Stimulated activated naive CD4-positive, alpha-beta T cell treated with Interleukin-2 at 50 U/mL for 16 hours (primary cell): Measurements from ENCODE around the gene EPB42.

Source experiments
- DNase-seq: peaks from one replicate; lab custom pipeline; 2025; lab: John Stamatoyannopoulos, UW

EPB42 gene

DNA sequence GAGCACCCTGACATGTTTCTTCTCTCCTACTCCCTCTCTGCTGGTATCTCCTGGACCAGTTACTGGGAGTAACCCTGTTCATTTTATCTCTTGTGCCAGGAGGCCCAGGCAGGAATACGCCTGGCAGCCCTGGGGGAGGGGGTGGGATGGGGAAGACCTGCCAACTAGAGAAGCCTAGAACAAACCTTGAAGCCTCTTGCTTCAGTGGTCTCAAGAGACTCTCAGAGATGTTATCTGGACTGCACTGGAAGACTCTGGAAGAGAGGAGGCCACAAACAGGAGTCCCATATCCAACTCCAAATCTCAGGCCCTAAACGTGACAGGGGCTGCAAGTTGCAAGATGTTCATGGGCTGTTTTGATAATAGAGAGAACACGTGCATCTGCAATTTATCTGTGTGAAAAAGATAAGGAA, at the start of gene EPB42:
Gene EPB42, minus strand, starts transcription at position 28 of the 413 bp plus-strand sequence. CDS start 193 bp downstream, outside the sequence.
- DNase-seq = no peak

DNA sequence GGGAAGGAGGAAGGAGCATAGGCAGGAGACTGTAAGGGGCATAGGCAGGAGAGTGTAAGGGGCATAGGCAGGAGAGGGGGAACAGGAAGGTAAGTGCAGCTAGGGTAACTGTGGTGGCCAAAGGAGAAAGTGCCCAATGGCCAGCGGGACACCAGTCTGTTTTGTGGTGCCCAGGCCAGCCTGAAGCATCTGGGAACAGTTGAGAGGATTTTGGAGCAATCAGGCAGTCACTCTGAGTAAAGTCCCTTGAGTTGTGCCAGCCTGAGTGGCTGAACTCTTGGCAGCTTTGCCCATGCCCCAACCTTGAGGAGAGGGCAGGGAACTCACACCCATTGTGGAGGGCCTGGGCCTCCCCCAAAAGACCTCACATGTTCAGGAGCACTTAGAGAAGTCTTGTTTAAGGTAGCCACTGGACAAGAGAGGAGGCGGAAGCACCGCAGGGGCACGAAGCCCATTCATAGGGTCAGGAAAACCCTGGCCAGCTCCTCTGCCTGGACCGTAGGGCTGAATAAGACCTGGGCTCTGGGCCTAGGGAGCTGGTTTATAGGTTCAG, 49.4 kb upstream of the EPB42 start:
- no peak for DNase-seq

DNA sequence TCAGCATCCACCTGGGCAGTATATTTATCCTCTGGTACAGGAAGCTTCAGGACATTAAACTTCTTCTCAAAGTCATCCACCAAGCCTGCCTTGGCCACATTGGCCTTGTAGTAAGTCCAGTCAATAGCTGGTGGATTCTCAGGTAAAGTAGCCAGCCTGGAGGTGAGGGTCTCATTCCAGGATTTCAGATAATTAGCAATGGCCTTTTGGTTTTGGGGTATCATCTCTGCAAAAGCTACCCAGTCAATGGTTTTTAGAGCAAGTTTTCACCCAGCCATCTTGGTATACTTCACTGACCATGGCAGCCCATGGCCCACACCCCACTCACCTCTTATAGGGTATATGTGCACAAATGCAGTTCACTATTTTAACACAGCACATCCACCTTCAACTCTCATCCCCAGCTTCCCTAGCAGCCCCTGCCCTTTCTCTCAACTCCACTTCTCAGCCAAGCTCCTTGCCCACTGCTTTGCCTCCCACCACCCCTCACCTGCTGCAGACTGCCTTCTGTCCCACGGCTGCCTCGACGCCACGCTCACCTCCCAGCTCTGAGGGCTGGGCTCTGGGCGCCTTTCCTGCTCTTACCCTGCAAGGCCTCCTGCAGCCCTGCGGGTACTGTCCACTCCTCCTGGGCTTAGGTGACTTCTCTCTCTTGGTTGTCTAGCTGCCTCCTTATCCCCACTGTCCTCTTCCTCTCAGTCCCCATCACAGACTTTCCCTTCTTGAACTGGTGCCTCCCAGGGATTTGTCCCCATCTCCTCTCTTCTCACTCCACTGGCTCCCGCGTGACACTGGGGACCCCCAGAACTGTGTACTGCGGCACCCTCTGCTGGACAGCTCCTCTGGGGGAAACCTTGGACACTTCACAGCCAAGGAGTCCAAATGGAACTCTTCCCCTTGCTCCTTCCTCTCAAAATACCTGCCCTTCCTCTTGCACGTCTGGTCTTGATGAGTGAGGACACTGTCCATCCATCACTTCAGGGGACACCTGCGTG, 47.6 kb upstream of the EPB42 start:
- no peak for DNase-seq

DNA sequence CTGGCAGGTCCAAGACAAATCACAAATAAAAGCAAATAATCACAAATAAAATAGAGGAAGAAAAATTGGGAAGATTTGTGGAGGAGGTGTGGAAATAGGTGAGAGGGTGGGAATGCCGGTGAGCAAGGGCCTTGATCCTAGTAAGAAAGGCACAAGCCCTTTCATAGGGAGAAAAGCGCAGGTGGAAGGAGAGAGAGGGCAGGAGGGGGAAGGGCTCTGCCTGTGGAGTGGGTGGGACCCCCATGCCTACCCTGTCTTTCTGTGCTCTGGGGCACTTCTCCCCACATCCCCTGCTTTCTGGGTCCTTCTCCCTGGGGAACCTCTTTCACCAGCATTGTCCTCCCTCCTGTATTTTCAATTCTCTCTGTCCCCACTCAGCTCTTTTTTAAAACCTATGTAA, 46.6 kb upstream of the EPB42 start:
- DNase-seq = no peak

DNA sequence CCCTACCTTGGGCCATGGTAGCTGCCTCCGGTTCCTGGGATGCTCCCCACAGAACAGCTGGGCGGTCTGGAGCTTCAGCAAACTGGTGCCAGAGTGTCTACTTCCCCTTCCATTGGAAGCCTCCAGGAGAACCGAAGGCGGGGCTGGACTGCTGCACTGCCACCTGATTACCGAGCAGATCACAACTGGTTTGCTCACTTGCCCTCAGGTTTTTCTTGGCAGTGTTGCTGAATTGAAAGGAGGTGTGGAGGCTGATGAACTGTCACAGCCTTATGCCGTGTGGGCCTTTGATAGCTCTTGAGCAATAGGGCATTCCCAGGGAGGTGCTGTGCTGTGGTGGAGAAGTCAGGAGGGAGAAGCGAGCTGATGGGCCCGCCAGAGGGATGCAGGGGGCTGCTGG, 46.0 kb upstream of the EPB42 start, which contains the start of gene TGM5:
Gene TGM5, minus strand, starts transcription at position 95 of the 400 bp plus-strand sequence. Its CDS starts 79 bp downstream, at position 16.
- DNase-seq = no peak

DNA sequence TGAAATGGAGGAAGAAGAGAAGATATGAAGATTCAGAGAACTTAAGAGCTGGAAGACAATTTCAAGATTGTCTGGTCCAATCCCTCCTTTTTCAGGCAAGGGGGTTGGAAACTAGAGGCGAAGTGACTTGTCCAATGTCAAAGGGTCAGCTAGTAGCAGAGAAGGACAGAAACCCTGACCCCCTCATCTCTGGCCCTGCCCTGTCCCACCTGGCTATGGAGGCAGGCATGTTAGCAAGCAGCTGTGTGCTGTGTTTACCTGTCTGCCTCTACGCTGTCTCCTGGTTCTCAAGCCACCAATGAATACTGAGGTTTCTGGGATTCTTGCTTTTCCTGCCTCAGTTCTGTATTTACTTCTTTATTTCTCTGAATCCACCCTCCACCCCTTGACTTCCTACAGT, 45.6 kb upstream of the EPB42 start:
- no peak for DNase-seq

DNA sequence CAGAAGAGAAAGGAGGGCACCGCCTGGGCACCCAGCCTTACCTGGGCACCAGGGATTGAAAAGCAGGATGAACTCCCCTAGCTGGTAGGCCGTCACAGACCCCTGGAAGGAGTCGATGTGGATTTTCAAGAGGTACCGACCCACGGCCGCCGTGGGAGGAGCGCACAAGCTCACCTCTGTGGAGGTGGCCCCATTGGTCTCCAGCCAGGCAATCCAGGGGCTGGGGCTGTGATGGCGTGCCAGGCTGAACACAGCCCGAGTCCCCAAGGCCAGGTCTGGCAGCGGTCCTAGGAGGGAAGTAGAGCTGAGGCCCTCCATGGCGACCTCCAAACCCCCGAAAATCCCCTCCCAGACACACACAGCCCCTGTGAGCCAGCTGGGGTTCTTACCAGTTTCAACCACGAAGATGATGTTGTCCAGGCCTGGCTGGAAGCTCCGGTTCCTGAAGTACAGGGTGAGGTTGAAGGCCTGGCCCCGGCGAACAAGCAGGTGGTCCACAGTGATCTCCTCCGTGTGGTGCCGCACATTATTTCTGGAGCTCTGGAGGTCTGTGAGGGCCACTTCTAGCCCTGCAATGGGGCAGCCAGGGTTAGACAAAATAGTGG, 39.3 kb upstream of the EPB42 start:
- no peak for DNase-seq

DNA sequence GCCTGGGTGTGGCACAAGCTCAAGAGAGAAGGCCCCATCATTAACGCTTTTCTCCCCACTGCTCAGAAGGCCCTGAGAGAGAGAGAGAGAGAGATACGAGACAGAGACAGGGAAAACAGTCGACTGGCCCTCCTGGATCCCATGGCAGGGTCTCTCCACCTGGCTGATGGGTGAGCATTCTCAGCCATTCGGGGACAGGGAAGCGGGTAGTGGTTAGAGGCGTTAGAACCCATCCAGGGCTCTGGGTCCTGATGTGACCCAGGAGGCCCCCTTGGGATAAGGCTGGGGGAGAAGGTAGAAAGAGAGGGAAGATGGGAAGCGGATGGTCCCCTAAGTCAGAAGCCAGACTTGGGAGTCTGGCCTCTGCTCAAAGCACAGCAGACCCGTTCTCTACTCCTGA, 38.0 kb upstream of the EPB42 start:
- DNase-seq = no peak

DNA sequence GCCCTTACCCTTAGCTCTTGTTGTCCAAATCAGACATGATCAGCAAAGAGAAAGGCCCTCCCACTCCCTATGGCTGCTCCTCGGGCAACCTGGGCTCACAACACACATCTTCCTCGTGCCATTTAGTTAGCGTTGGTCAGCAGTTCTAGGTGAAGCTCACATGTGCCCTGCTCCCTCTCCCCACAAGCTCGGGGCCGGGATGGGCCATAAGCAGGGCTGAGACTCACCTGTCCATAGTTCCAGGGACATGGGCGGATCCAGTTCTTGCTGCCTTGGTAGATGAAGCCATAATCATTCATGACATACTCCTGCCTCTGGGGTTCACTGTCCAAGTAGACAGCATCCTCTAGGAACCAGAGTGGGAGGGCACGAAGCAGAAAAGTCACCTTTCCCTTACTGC, 35.5 kb upstream of the EPB42 start:
- DNase-seq = no peak

DNA sequence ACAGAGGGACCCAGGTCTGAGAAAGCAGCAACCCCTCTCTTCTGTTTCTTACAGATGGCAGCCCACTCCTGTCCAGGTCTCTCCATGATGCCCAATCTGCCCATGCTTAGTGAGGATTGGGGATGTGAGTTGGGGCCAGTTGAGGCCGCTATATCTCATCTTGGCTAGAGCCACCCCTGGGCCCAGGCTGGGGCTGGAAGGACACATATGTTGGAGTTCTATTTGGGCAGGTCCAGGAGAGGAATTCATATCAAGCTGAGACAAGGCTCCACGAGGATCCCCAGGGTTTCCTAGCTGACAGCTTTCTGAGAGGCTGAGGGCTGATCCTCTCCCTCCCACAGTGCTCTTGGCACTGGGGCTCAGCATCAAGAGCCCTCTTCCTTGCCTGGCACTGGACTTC, 34.6 kb upstream of the EPB42 start:
- no peak for DNase-seq

DNA sequence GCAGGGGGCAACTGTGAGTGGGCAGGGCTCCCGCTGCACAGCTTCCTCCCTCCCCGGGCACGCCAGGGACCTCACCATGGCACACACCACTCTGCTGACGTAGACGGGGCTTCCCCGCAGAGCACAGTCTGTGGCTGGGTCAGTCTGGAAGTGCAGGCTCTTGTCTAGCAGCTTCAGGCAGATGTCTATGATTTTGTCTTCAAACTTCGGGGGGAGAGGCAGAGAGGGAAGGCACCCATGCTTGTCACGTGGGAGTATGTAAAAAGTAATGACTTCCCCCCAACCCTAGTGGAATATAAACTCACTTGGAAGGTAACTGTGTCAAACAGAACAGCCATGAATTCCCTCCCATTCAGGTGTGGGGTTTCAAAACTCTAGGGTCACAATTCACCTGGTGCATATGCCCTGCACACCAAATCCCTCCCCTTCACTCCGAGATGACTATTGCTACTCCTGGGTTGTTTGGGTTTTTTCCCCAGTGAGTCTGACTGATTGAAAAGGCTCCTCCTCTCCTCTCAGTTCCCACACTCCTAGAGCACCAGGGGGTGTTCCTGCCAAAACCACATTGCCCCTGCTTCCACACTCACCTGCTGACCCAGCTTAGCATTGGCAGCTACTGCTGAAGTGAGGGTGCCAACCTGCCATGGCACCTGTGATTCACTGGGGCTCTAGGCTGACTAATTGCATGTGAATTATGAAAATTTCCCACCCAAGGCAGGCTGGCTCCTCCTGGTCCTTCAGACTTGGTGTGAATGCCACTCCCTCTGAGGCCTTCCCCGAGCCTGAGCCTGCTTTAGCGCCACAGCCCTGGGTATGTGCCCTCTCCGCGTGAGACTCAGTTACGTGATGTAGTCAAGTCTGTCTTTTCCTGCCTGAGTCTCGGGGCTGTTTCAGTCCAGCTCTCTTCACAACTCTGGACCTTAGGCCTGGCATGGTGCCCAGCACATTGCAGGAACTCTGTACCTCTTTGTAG, 32.9 kb upstream of the EPB42 start:
- peak; percentile 5 for DNase-seq

DNA sequence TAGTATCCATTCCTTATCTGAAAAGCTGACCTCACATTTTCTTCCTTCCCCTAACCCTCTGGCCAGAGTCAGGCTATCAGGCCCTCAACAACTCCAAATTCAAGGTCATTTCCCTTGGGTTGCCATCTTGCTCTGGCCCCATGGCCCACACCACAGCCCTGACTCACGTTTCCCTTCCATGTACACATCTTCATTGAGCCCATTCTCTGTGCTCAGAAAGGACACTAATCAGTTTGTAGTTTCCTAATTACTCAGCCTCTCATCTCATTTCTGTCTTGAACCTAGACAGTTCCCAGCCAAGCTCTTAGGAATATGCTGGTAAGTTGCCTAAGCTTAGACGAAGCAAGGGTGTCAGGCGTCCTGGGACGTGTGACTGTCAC, 31.0 kb upstream of the EPB42 start:
- DNase-seq = no peak

DNA sequence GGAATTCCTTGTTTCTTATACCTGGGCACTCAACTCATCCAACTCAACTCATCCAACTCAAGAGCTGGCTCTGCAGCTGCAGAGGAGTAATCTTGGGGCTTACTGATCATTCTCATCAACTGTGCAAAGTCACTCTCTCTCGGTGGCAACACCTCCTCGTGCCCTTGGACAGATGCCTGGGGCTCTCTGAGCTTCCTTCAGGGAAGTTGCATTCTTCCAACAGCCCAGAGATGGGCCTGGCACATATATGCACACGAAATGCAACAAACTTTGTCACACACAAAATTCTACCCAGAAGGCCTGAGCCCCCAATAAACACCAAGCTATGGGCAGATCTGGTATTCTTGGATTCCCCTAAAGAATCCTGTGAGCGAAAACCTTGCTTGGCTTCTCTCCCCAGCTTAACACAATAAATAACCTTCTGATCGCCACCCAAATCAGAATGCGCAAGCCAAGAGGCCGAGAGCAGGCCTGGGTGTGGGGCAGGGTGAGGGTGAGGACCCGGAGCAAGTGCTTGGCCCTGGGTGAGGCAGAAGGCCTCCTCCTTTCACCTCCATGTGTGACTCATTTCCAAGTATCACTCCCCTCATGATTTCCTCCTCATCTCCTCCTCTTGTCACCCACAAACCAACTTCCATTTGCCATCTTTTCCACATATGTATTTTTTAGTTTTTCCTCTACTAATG, 30.5 kb upstream of the EPB42 start:
- no peak for DNase-seq

DNA sequence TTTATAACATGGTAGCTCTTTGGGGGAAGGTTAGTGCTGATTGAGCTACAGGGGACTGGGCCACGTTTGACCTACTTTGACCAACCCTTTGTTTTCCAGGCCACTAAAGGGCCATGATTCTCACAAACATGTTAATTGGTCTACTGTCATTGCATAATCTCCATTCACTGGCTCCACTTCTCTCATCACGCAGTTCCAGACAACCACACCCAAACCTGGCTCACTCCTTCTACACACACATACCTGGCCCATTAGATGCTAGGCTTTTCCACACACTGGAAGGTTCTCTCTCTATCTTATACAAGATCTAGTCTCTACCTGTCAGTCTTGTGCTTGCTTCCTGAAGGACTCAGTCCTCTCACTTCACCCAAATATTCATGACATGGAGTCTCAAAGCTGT, 30.0 kb upstream of the EPB42 start:
- no peak for DNase-seq

DNA sequence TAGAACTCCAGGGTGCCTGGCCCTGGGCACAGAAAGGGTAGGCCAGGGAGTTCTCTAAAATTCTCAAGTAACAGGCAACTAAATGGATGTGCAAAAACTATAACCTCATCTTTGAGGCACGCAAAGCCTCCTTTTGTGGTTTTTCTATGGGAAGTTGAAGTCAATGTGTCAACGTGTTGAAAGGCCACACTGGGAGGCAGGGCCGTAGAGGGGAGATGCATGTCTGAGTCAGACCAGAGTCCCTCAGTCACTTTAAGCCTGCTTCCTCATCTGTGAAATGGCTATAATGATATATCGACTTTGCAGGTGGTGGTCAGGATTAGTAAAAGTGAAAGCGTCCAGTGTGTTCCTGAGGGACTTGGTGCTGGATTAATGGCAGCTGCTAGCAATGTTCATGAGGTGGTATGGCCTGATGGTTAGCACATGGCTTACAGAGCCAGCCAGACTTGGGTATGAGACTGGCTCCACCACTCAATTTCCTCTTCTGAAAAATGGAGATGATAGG, 28.9 kb upstream of the EPB42 start:
- DNase-seq = no peak

DNA sequence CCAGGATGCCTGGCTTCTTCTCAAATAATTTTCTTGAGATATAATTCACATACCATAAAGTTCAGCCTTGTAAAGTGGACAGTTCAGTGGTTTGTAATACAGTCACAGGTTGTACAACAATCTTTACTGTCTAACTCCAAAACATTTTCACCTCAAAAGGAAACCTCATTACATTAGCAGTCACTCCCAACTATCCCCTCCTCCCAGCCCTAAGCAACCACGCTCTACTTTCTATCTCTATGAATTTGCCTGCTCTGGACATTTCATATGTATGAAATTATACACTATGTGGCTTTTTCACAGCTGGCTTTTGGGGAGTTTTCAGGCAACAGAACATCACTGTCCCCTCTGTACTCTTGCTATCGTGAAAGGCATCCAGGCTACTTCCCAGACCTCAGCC, 28.4 kb upstream of the EPB42 start:
- no peak for DNase-seq

DNA sequence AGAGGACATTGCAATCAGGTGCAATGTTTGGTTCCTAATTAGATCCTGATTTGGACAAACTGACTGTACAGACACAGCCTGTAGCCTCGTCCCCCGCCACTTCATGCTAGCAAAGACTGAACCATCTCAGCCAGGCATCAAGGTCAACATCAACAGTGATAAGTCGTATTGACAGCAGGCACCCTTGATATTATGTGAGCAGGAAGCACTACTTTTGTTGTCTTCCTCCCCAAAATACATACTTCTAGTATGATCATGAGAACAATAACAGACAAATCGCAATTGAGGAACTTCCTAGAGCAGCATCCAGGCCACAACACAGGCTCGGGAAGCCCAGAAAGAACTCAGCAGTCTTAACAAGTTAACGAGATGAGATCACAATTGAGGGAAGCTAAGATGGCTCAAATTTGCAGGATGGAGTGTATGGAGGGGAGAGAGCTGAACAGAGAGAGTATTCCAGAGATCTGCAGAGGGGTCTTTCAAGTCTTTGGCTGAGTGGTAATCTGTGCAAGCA, 25.5 kb upstream of the EPB42 start:
- DNase-seq = no peak

DNA sequence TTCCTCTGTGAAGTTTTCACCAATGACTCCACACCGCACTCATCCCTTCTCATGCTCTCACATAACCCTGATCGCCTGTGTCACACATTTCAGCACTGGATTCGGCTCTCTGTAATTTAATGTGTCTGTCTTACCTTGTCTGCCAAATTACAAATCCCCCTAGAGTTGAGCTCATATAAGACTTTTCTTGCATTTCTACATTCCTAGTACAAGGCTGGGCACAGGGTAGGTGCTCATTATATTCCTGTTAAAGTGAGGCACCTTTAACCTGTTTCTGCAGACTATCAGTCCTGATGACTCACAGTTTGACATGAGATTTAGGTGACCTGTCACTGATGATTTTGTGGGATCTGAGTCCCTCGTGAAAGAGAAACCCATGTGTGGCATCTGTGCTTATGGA, 23.3 kb upstream of the EPB42 start:
- no peak for DNase-seq

DNA sequence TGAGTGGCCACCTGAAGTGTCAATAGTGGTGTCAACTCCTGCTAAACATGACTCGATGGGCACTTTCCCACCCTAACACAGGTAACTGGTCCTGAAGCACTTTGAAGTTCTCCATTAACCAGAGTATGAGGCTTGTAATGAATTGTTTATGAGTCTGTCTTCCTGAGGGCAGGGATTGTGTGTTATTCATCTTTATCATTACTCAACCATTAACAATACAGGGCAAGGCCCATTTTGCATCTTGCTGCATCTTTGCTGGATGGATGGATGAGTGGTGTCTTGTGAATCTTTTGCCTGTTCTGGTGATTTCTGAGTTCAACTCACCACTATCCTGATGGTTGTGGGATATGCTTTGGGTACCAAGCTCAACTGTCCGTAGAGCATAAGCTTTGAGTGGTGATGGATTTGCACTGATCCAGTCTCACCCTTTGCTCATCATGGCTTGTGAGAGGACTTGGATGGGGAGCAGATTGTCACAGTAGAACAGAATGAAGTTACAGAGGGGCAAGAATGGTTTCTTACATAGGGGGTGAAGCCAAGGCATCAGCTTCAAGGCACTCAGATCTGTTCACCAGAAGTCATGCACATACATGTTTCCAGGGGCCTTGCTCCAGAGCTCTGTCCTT, 22.3 kb upstream of the EPB42 start:
- no peak for DNase-seq

DNA sequence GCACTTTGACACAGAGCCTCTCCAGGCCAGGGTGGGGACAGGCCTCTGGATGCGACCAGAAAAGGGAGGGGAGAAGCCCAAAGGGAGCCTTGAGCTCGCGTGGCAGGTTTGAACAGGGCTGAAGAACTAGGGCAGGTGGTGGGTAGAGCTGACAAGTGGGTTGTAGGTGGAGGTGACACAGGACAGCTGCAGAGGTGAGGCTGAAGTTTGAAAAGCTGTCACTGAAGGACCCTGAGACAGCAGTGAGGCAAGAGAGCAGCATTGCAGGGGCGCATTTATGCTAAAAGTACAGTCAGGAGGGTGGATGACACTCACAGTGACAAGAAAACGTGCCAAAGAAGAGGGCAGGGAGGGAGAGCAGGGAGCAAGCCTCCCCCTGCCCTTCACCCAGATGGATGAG, 21.8 kb upstream of the EPB42 start:
- no peak for DNase-seq
